K562 (cell line): Measurements from ENCODE around the gene TRPM8. TPM values are rescaled to one million over a fixed set of nuclear protein-coding genes. Genes with fewer than 3 reads are reported as not detected.

ENCODE experiments used
- ATAC-seq: fragments of 200-7000 bp; cut with Tn5 transposase; 3 replicates; pipeline ENCODE4 v1.9.1; 2020; ENCODE audit warnings: moderate library complexity
- BruUV-seq: library from RNA; stranded (reverse); fragments of 400-500 nt; replicated peaks from 2 replicates; lab custom pipeline; 2021; lab: Mats Ljungman, UMichigan
- CTCF ChIA-PET: fragments of 300-600 bp; formaldehyde crosslinking; extraction: SDS; loops from one replicate; lab custom pipeline; 2021; ENCODE audit warnings: low intra/inter-chr PET ratio; lab: Yijun Ruan, JAX
- POLR2A ChIA-PET: fragments of 300-600, 350-650 bp; sonication (Branson Sonifier 250); formaldehyde crosslinking; extraction: SDS; loops from one replicate; lab custom pipeline; 2021; ENCODE audit warnings: antibody characterized with exemption, inconsistent platforms; lab: Yijun Ruan, JAX
- DNase-seq, 4 experiments: peaks; one replicate each; pipeline versions ENCODE4 v3.0.0 to v3.0.0-alpha.2; 2011 to 2018; ENCODE audit warnings: low spot score in 3 of 4, mixed read lengths in 3 of 4; ENCODE audit errors: extremely low read depth in 1 of 4
- FAIRE-seq: peaks from 2 replicates; lab custom pipeline; 2011; peaks lifted over from hg19 to GRCh38; lab: Jason Lieb, UNC
- H2AFZ ChIP-seq: 2 replicates; pipeline ENCODE4 v1.6.0; 2011; ENCODE audit warnings: low read depth, low read length, control low read depth, inconsistent platforms
- H3K27ac ChIP-seq: fragments of 200-600 bp; 3 replicates; pipeline ENCODE4 v1.8.0; 2011; ENCODE audit warnings: low read depth, mild to moderate bottlenecking, control low read depth, inconsistent platforms, low read length, moderate library complexity, mixed read lengths; ENCODE audit errors: extremely low read depth
- H3K27me3 ChIP-seq, 2 experiments: fragments of 300-600 bp in 1 of 2; 2 replicates in 1 of 2; 3 replicates in 1 of 2; pipeline versions ENCODE4 v1.6.0 to v1.8.0; 2011; ENCODE audit warnings: inconsistent platforms in 2 of 2, low read length in 2 of 2, mild to moderate bottlenecking in 1 of 2, mixed read lengths in 1 of 2, moderate library complexity in 1 of 2; ENCODE audit not compliant: control insufficient read depth in 2 of 2, insufficient read depth in 2 of 2
- H3K36me3 ChIP-seq: fragments of 300-600 bp; 3 replicates; pipeline ENCODE4 v1.8.0; 2011; ENCODE audit warnings: mild to moderate bottlenecking, low read length, inconsistent platforms; ENCODE audit not compliant: control insufficient read depth, insufficient read depth
- H3K4me1 ChIP-seq, 2 experiments: fragments of 200-600 bp in 1 of 2; replicated peaks in 1 of 2; 2 replicates in 1 of 2; 3 replicates in 1 of 2; pipeline versions ENCODE4 v1.5.1 to v1.8.0; 2011; ENCODE audit warnings: inconsistent platforms in 2 of 2, low read length in 2 of 2, mild to moderate bottlenecking in 1 of 2, mixed read lengths in 1 of 2, moderate library complexity in 1 of 2; ENCODE audit not compliant: control insufficient read depth in 2 of 2, insufficient read depth in 2 of 2
- H3K4me2 ChIP-seq: 2 replicates; pipeline ENCODE4 v1.6.1; 2011; ENCODE audit warnings: low read length, control low read depth, inconsistent platforms, mixed read lengths; ENCODE audit not compliant: insufficient read depth
- H3K4me3 ChIP-seq: fragments of 200-600 bp; sonication (generic), shearing (Covaris generic); 2 replicates; pipeline ENCODE4 v1.5.1; 2016; ENCODE audit warnings: control low read depth, inconsistent platforms
- H3K79me2 ChIP-seq: fragments of 200-600 bp; 3 replicates; pipeline ENCODE4 v1.8.0; 2011; ENCODE audit warnings: low read length, inconsistent platforms; ENCODE audit not compliant: control insufficient read depth, insufficient read depth
- H3K9ac ChIP-seq, 2 experiments: 2 replicates each; pipeline versions ENCODE4 v1.6.0 to v1.6.1; 2011; ENCODE audit warnings: low read depth in 2 of 2, low read length in 2 of 2, control low read depth in 1 of 2, inconsistent platforms in 1 of 2, mild to moderate bottlenecking in 1 of 2, mixed read lengths in 1 of 2; ENCODE audit not compliant: insufficient read depth in 1 of 2
- H3K9me1 ChIP-seq: one replicate; pipeline ENCODE4 v1.6.0; 2011; ENCODE audit warnings: inconsistent platforms, mild to moderate bottlenecking, low read length, moderate library complexity; ENCODE audit not compliant: control insufficient read depth, insufficient read depth
- H3K9me3 ChIP-seq: replicated peaks from 2 replicates; pipeline ENCODE4 v1.5.1; 2011; ENCODE audit warnings: low read depth, low read length, inconsistent platforms; ENCODE audit not compliant: control insufficient read depth, insufficient read depth
- H4K20me1 ChIP-seq: replicated peaks from 2 replicates; pipeline ENCODE4 v1.6.1; 2011; ENCODE audit warnings: low read length, inconsistent platforms, mixed read lengths; ENCODE audit not compliant: control insufficient read depth, insufficient read depth
- ATF3 ChIP-seq, 2 experiments: fragments of 450-650 bp in 1 of 2; sonication (generic) in 1 of 2; formaldehyde crosslinking in 1 of 2; IDR thresholded peaks in 1 of 2; conservative IDR thresholded peaks in 1 of 2; 2 replicates each; pipeline versions ENCODE4 v1.6.1 to v1.8.1; 2016 to 2023; ENCODE audit warnings: mild to moderate bottlenecking in 2 of 2, moderate library complexity in 2 of 2, inconsistent platforms in 1 of 2, missing genetic modification reagents in 1 of 2
- CEBPG ChIP-seq, 3 experiments: fragments of 200-800 bp in 1 of 3; sonication (Bioruptor generic) in 1 of 3; sonication (generic) in 1 of 3; formaldehyde crosslinking in 1 of 3; IDR thresholded peaks in 2 of 3; conservative IDR thresholded peaks in 1 of 3; 2 replicates each; pipeline versions ENCODE4 v1.6.1 to v1.8.0; 2016 to 2022; ENCODE audit warnings: missing compliant biosample characterization in 2 of 3, missing genetic modification characterization in 2 of 3, mild to moderate bottlenecking in 1 of 3, missing genetic modification reagents in 1 of 3
- ZNF263 ChIP-seq: sonication (generic); formaldehyde crosslinking; IDR thresholded peaks from 2 replicates; pipeline ENCODE4 v1.8.0; 2022; ENCODE audit warnings: mild to moderate bottlenecking, missing genetic modification reagents, borderline replicate concordance
- WGBS: fragments of 100-300 bp; shearing (Covaris generic); methylation state at CpG from one replicate; pipeline ENCODE4 v1.1.6; 2016; ENCODE audit warnings: low coverage, mixed read lengths; ENCODE audit not compliant: insufficient coverage; ENCODE audit errors: missing lambda C conversion rate; 5-methylcytosine and 5-hydroxymethylcytosine counted together
- in situ Hi-C: fragments of 300-500 bp; cut with MboI; formaldehyde crosslinking; loops from 4 replicates; pipeline ENCODE4 v1.15.0; 2018; ENCODE audit warnings: inconsistent platforms, mixed read lengths
- intact Hi-C: fragments of 100-400 bp; cut with micrococcal nuclease; formaldehyde crosslinking; loops from 2 replicates; pipeline ENCODE4 v1.14.2; 2022
- polyA plus RNA-seq, 8 experiments: library from polyadenylated mRNA; depleted of rRNA in 4 of 8; stranded (reverse) in 5 of 8; unstranded in 3 of 8; fragments of >200 nt; fragmentation: Nextera tagmentation in 2 of 8; fragmentation: Illumina TruSeq in 1 of 8; extraction: Ambion mirVana in 2 of 8; extraction: Trizol in 1 of 8; gene quantifications; 2 replicates each; pipeline versions ENCODE4 v1.2.1 to v1.2.3, GENCODE V29; 2011 to 2014; ENCODE audit warnings: inconsistent platforms in 1 of 8, missing spikeins in 1 of 8
- total RNA-seq, 7 experiments: library from RNA; depleted of rRNA in 6 of 7; stranded (reverse); fragments of >200 nt in 6 of 7; fragmentation: Illumina TruSeq in 2 of 7; extraction: Trizol in 2 of 7; gene quantifications; 2 replicates each; pipeline versions ENCODE4 v1.2.1 to v1.2.3, GENCODE V29; 2011 to 2021; ENCODE audit warnings: low replicate concordance in 1 of 7

Gene TRPM8
- total and polyA plus RNA-seq, 9 of the 15 experiments (the other 6 are each of a cell fraction or from before 2014, with no cell fraction given), result not detected

- Histone ChIP-seq H3K79me2 (no peaks in the 10 kb centered on the region), H3K9me3 (no peaks in the 10 kb centered on the region), H2AFZ (no peak overlapping the region), H3K9ac (no peak overlapping the region), H3K4me1 (no peaks in the 10 kb centered on the region), H3K27ac (no peak overlapping the region), H3K4me3 (no peak overlapping the region), H3K36me3 (no peaks in the 10 kb centered on the region), H3K27me3 (no peaks in the 10 kb centered on the region), H3K9me1 (no peaks in the 10 kb centered on the region), H3K4me2 (no peak overlapping the region), H4K20me1 (no peaks in the 10 kb centered on the region)
- ChIA-PET POLR2A (no interaction called here), CTCF (no interaction called here)
- ATAC-seq (no peak), FAIRE-seq (no peak), DNase-seq (no peak)
- intact Hi-C loops (no loop called here), in situ Hi-C loops (no loop called here)
- no TSS peak for BruUV-seq
- TF ChIP-seq ATF3 (IDR thresholded peaks at IDR 0.05), result peak; percentile 37; the same call in 1 of the 2 replicates
- TF ChIP-seq ATF3 (CRISPR knock-in tag; conservative IDR thresholded peaks at IDR 0.05), result no peak
- TF ChIP-seq CEBPG (CRISPR knock-in tag; IDR thresholded peaks at IDR 0.05), result no peak
- TF ChIP-seq CEBPG (tag; conservative IDR thresholded peaks at IDR 0.05 in 1 of 2, IDR thresholded peaks at IDR 0.05 in 1 of 2), result 0 out of 4 replicates have a peak, but pooled peaks of 1 of the 2 experiments have one; percentile 11
- TF ChIP-seq ZNF263 (CRISPR knock-in tag), result no peak
- WGBS, result 0% methylated on average over 2 of the region's 2 CpGs
Observed at GRCh38 chr2:234038076-234038802, 121.1 kb downstream of the TRPM8 start.
